Measurements from ENCODE around the gene SSTR4. TPM values are rescaled to one million over a fixed set of nuclear protein-coding genes. Genes with fewer than 3 reads are reported as not detected.
"Not testable (repeated sequence)": the region's sequence is repeated elsewhere in the genome, so short reads cannot be mapped to it uniquely, and the experiment has no call there.

The SSTR4 gene
- total RNA-seq, 2 experiments from 2014 or later = not detected

GRCh38 chr20:23021541-23021940 lies 13.6 kb upstream of the SSTR4 start:
- H3K4me3 Mint-ChIP-seq = no peak overlapping the region

GRCh38 chr20:23021951-23022350 lies 13.2 kb upstream of the SSTR4 start:
- ChIA-PET POLR2A (no interaction called here), CTCF (no interaction called here)
- H3K36me3 Mint-ChIP-seq (ENCODE audit: low read depth) = no peaks in the 10 kb centered on the region
- no peaks in the 10 kb centered on the region for H3K4me1 Mint-ChIP-seq (ENCODE audit: low read depth)
- no peak overlapping the region for H3K4me3 Mint-ChIP-seq
- ATAC-seq = no peak
- DNase-seq = no peak
- H3K27ac Mint-ChIP-seq = no peak overlapping the region
- H3K27me3 Mint-ChIP-seq (ENCODE audit: low read depth) = no peaks in the 10 kb centered on the region
- H3K9me3 Mint-ChIP-seq (ENCODE audit: insufficient read depth) = no peaks in the 10 kb centered on the region

More at GRCh38 chr20:23021541-23021940, 13.6 kb upstream of the SSTR4 start:
- POLR2A ChIA-PET = no interaction called here
- Mint-ChIP-seq H3K27me3 (ENCODE audit: low read depth) (no peaks in the 10 kb centered on the region), H3K4me1 (ENCODE audit: low read depth) (no peaks in the 10 kb centered on the region), H3K9me3 (ENCODE audit: insufficient read depth) (no peaks in the 10 kb centered on the region), H3K36me3 (ENCODE audit: low read depth) (no peaks in the 10 kb centered on the region), H3K27ac (no peak overlapping the region)
- ATAC-seq (no peak), DNase-seq (no peak)
- CTCF ChIA-PET = no interaction called here

GRCh38 chr20:23022849-23023248 lies 12.3 kb upstream of the SSTR4 start:
- no peak overlapping the region for H3K4me3 Mint-ChIP-seq
- no peak overlapping the region for H3K27ac Mint-ChIP-seq
- no peaks in the 10 kb centered on the region for H3K4me1 Mint-ChIP-seq (ENCODE audit: low read depth)
- no peak for DNase-seq
- CTCF ChIA-PET = no interaction called here
- POLR2A ChIA-PET = no interaction called here
- H3K36me3 Mint-ChIP-seq (ENCODE audit: low read depth) = no peaks in the 10 kb centered on the region
- no peak for ATAC-seq
- H3K27me3 Mint-ChIP-seq (ENCODE audit: low read depth) = no peaks in the 10 kb centered on the region
- no peaks in the 10 kb centered on the region for H3K9me3 Mint-ChIP-seq (ENCODE audit: insufficient read depth)

- no peak for ATAC-seq
- CTCF ChIA-PET = no interaction called here
- no peaks in the 10 kb centered on the region for H3K4me1 Mint-ChIP-seq (ENCODE audit: low read depth)
Observed at GRCh38 chr20:23023621-23024177, 11.4 kb upstream of the SSTR4 start.

GRCh38 chr20:23024701-23025100 lies 10.4 kb upstream of the SSTR4 start:
- Mint-ChIP-seq H3K36me3 (ENCODE audit: low read depth) (no peaks in the 10 kb centered on the region), H3K27me3 (ENCODE audit: low read depth) (no peaks in the 10 kb centered on the region), H3K9me3 (ENCODE audit: insufficient read depth) (no peaks in the 10 kb centered on the region), H3K4me1 (ENCODE audit: low read depth) (no peaks in the 10 kb centered on the region), H3K4me3 (no peak overlapping the region), H3K27ac (no peak overlapping the region)
- DNase-seq (no peak), ATAC-seq (no peak)
- ChIA-PET CTCF (no interaction called here), POLR2A (no interaction called here)

More at GRCh38 chr20:23023621-23024177, 11.4 kb upstream of the SSTR4 start:
- DNase-seq = no peak
- Mint-ChIP-seq H3K4me3 (no peak overlapping the region), H3K27me3 (ENCODE audit: low read depth) (no peaks in the 10 kb centered on the region), H3K27ac (no peak overlapping the region), H3K36me3 (ENCODE audit: low read depth) (no peaks in the 10 kb centered on the region), H3K9me3 (ENCODE audit: insufficient read depth) (no peaks in the 10 kb centered on the region)
- POLR2A ChIA-PET = no interaction called here

- CTCF ChIA-PET; H3K4me1 Mint-ChIP-seq (ENCODE audit: low read depth); H3K27ac Mint-ChIP-seq; H3K4me3 Mint-ChIP-seq; DNase-seq; H3K27me3 Mint-ChIP-seq (ENCODE audit: low read depth); H3K9me3 Mint-ChIP-seq (ENCODE audit: insufficient read depth); H3K36me3 Mint-ChIP-seq (ENCODE audit: low read depth); POLR2A ChIA-PET; ATAC-seq: not testable (repeated sequence)
Observed at GRCh38 chr20:23025503-23025902, 9.6 kb upstream of the SSTR4 start.

GRCh38 chr20:23027721-23028120 lies 7.4 kb upstream of the SSTR4 start:
- ATAC-seq (no peak), DNase-seq (no peak)
- ChIA-PET POLR2A (no interaction called here), CTCF (no interaction called here)
- Mint-ChIP-seq H3K36me3 (ENCODE audit: low read depth) (no peaks in the 10 kb centered on the region), H3K4me1 (ENCODE audit: low read depth) (no peaks in the 10 kb centered on the region), H3K27ac (no peak overlapping the region), H3K4me3 (no peak overlapping the region), H3K27me3 (ENCODE audit: low read depth) (peaks cover 1% of the 10 kb centered on the region), H3K9me3 (ENCODE audit: insufficient read depth) (no peaks in the 10 kb centered on the region)

- DNase-seq = no peak
- ChIA-PET POLR2A (no interaction called here), CTCF (no interaction called here)
- ATAC-seq = no peak
- H3K4me3 Mint-ChIP-seq = no peak overlapping the region
- H3K4me1 Mint-ChIP-seq (ENCODE audit: low read depth) = no peaks in the 10 kb centered on the region
- no peaks in the 10 kb centered on the region for H3K9me3 Mint-ChIP-seq (ENCODE audit: insufficient read depth)
- no peaks in the 10 kb centered on the region for H3K36me3 Mint-ChIP-seq (ENCODE audit: low read depth)
- no peak overlapping the region for H3K27ac Mint-ChIP-seq
- peaks cover 4% of the 10 kb centered on the region for H3K27me3 Mint-ChIP-seq (ENCODE audit: low read depth)
Observed at GRCh38 chr20:23028392-23028791, 6.7 kb upstream of the SSTR4 start.

- CTCF ChIA-PET = no interaction called here
- POLR2A ChIA-PET = no interaction called here
- Mint-ChIP-seq H3K36me3 (ENCODE audit: low read depth) (no peaks in the 10 kb centered on the region), H3K27me3 (ENCODE audit: low read depth) (peaks cover 5% of the 10 kb centered on the region), H3K4me1 (ENCODE audit: low read depth) (no peaks in the 10 kb centered on the region), H3K27ac (no peak overlapping the region), H3K4me3 (no peak overlapping the region), H3K9me3 (ENCODE audit: insufficient read depth) (no peaks in the 10 kb centered on the region)
- DNase-seq (no peak), ATAC-seq (no peak)
Observed at GRCh38 chr20:23029324-23029723, 5.8 kb upstream of the SSTR4 start.

GRCh38 chr20:23031346-23031745 lies 3.8 kb upstream of the SSTR4 start:
- ChIA-PET POLR2A (no interaction called here), CTCF (no interaction called here)
- ATAC-seq (no peak), DNase-seq (no peak)
- H3K27me3 Mint-ChIP-seq (ENCODE audit: low read depth) = peaks cover 5% of the 10 kb centered on the region
- no peaks in the 10 kb centered on the region for H3K36me3 Mint-ChIP-seq (ENCODE audit: low read depth)
- H3K27ac Mint-ChIP-seq = no peak overlapping the region
- no peak overlapping the region for H3K4me3 Mint-ChIP-seq
- no peaks in the 10 kb centered on the region for H3K4me1 Mint-ChIP-seq (ENCODE audit: low read depth)
- H3K9me3 Mint-ChIP-seq (ENCODE audit: insufficient read depth) = no peaks in the 10 kb centered on the region

- peaks cover 5% of the 10 kb centered on the region for H3K27me3 Mint-ChIP-seq (ENCODE audit: low read depth)
Observed at GRCh38 chr20:23032056-23032749, 2.9 kb upstream of the SSTR4 start.

GRCh38 chr20:23032750-23033078 lies 2.4 kb upstream of the SSTR4 start:
- ChIA-PET CTCF (no interaction called here), POLR2A (no interaction called here)
- Mint-ChIP-seq H3K4me1 (ENCODE audit: low read depth) (no peaks in the 10 kb centered on the region), H3K36me3 (ENCODE audit: low read depth) (no peaks in the 10 kb centered on the region), H3K27ac (no peak overlapping the region), H3K9me3 (ENCODE audit: insufficient read depth) (no peaks in the 10 kb centered on the region), H3K27me3 (ENCODE audit: low read depth) (peaks cover 5% of the 10 kb centered on the region), H3K4me3 (no peak overlapping the region)
- no peak for ATAC-seq
- no peak for DNase-seq

More at GRCh38 chr20:23032056-23032749, 2.9 kb upstream of the SSTR4 start:
- no peak for DNase-seq
- ATAC-seq = no peak
- no peaks in the 10 kb centered on the region for H3K4me1 Mint-ChIP-seq (ENCODE audit: low read depth)
- ChIA-PET POLR2A (no interaction called here), CTCF (no interaction called here)
- H3K27ac Mint-ChIP-seq = no peak overlapping the region
- H3K36me3 Mint-ChIP-seq (ENCODE audit: low read depth) = no peaks in the 10 kb centered on the region
- no peak overlapping the region for H3K4me3 Mint-ChIP-seq
- H3K9me3 Mint-ChIP-seq (ENCODE audit: insufficient read depth) = no peaks in the 10 kb centered on the region

- no peaks in the 10 kb centered on the region for H3K36me3 Mint-ChIP-seq (ENCODE audit: low read depth)
- no peak overlapping the region for H3K27ac Mint-ChIP-seq
- POLR2A ChIA-PET = no interaction called here
- ATAC-seq (no peak), DNase-seq (no peak)
- peaks cover 5% of the 10 kb centered on the region for H3K27me3 Mint-ChIP-seq (ENCODE audit: low read depth)
- H3K9me3 Mint-ChIP-seq (ENCODE audit: insufficient read depth) = no peaks in the 10 kb centered on the region
- CTCF ChIA-PET = no interaction called here
- H3K4me1 Mint-ChIP-seq (ENCODE audit: low read depth) = no peaks in the 10 kb centered on the region
- no peak overlapping the region for H3K4me3 Mint-ChIP-seq
Observed at GRCh38 chr20:23033918-23034317, 1.2 kb upstream of the SSTR4 start.

All from activated CD8-positive, alpha-beta T cell treated with anti-CD3 and anti-CD28 coated beads, Interleukin-2, amount 10 ng/mL, durations not matched to agents 7 days and 5 days (primary cell).